Measurements from ENCODE around the gene TMEM184B.

DNA sequence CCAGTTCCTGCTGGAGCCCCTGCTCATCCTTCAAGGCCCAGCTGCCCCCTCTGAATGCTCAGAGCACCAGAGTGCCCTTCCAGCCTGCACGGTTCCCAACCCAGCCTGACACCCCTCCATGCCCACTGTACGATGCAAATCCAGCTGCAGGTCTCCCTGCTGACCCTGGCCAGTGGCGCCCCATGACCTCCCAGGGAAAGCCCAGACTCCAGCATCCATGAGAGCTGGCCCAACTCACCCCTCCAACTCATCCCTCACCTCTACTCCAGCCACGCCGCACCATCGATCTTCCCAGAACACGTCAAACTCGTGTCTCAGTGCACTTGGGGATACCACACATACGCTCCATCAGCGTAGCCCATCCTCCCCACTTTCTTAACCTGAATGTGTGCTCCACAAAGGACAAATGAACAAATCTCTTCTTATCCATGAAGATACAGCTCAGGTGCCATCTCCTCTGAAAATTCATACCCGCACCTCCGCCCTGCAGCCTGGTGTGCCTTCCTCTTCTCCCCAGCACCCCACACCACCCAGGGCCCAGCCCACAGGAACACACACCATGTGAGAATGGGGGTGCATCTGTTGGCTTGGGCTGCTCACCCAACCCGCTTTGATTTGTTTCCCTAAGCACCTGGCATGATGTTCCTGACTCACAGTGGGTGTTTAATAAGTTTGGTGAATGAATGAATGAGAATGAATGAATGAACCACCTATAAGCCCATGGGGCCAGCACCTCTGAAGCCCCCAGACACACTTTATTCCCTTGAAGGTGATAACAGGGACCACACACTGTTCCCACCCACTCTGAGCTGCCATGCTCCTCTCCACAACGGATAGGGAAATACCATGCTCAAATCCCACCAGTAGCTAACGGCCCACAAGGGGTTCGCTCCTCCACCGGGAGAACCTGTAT, 97.3 kb downstream of the TMEM184B start:
- TF ChIP-seq PHF8 (conservative IDR thresholded peaks at IDR 0.05; ENCODE audit: low read depth, low read length), result no peak
- no peak for TF ChIP-seq FOSL1 (IDR thresholded peaks at IDR 0.05; ENCODE audit: insufficient read depth, low read depth, low read length)
